Pancreas (tissue), 10 donors: ENCODE measurements around the gene SLC2A1. TPM values are rescaled to one million over a fixed set of nuclear protein-coding genes. Genes with fewer than 3 reads are reported as not detected.

Experiments used
- ATAC-seq, 4 donors: fragments of 200-7000 bp; cut with Tn5 transposase; one replicate each; pipeline versions ENCODE4 v1.8.0 to v1.9.1; 2020; ENCODE audit warnings: mild to moderate bottlenecking in 4 of 4, moderate library complexity in 4 of 4
- DNase-seq, 6 donors: peaks; one replicate each; pipeline ENCODE4 v3.0.0-alpha.2; 2020
- FAIRE-seq: peaks from 2 replicates; lab custom pipeline; 2012; peaks lifted over from hg19 to GRCh38; lab: Jason Lieb, UNC
- H3K27ac ChIP-seq, 4 donors: fragments of 200-600 bp; sonication (generic); 1 replicate in 3 of 4; 2 replicates in 1 of 4; pipeline versions ENCODE4 v1.5.0 to v1.8.0; 2020
- H3K27me3 ChIP-seq, 4 donors: fragments of 200-600 bp; one replicate each; pipeline ENCODE4 v1.8.0; 2021
- H3K36me3 ChIP-seq, 3 donors: fragments of 200-600 bp; sonication (generic) in 1 of 3; one replicate each; pipeline versions ENCODE4 v1.5.0 to v1.8.0; 2020 to 2021
- H3K4me1 ChIP-seq, 3 donors: fragments of 200-600 bp; one replicate each; pipeline ENCODE4 v1.8.0; 2021
- H3K4me3 ChIP-seq, 4 donors: fragments of 200-600 bp; sonication (generic) in 2 of 4; one replicate each; pipeline versions ENCODE4 v1.5.0 to v1.8.0; 2020 to 2021
- H3K9me3 ChIP-seq, 4 donors: fragments of 200-600 bp; one replicate each; pipeline ENCODE4 v1.8.0; 2021
- CTCF ChIP-seq, 4 donors: fragments of 200-600 bp; sonication (generic) in 3 of 4; IDR thresholded peaks; one replicate each; pipeline versions ENCODE4 v1.5.0 to v1.8.0; 2021; ENCODE audit warnings: antibody characterized with exemption in 4 of 4
- WGBS, 2 donors: extraction: QIAGEN DNeasy Blood & Tissue Kit; methylation state at CpG; one replicate each; pipeline ENCODE4 v1.1.7; 2013; 5-methylcytosine and 5-hydroxymethylcytosine counted together
- intact Hi-C, 3 donors: fragments of 100-400 bp; cut with DNase I; formaldehyde crosslinking; loops; one replicate each; pipeline versions ENCODE4 v1.11.1 to v1.14.2; 2022
- polyA plus RNA-seq, 2 donors: library from polyadenylated mRNA; stranded (reverse); fragments of 200-250 nt; gene quantifications; one replicate each; pipeline ENCODE4 v1.2.3, GENCODE V29; 2013
- total RNA-seq, 6 donors: library from RNA; stranded (reverse); fragmentation: NEBNext Ultra II Directional in 4 of 6; extraction: Animal tissue kit (Norgen Biotek cat#: 25700) in 4 of 6; gene quantifications; one replicate each; pipeline versions ENCODE4 v1.2.1 to v1.2.4, GENCODE V29; 2021 to 2023
- donor health status: healthy with polysubstance abuse.
- donor health status: DM: no; HTN: no; CAD: no; lungs with moderate emphysema.
- donor health status: DM: no; HTN: no; CAD: no.
- donor health status: control.
- donor health status: control.
- donor health status: Bipolar disorder and iron deficiency.
- donor health status: DM: yes; HTN: yes; CAD: no.
- donor health status: DM: no; HTN: no; CAD: no.
- donor health status: DM: no; HTN: no; CAD: no.
- donor health status: DM: yes; HTN: yes; CAD: no.

SLC2A1 gene
- total and polyA plus RNA-seq, 8 donors, result 1.6 to 10.9 (median 6.8) TPM

GRCh38 chr1:42933610-42934491, 24.8 kb downstream of the SLC2A1 start:
- H3K27ac ChIP-seq, result no peak overlapping the region
- peaks cover 3 to 10% (median 5%) of the 10 kb centered on the region in 3 donors for H3K4me1 ChIP-seq
- intact Hi-C loops, result loop anchor here in 1 of 3 donors (10.0 kb wide), 1 partner anchor 131 kb away; no protein-coding TSS in a partner anchor
- peaks cover 0 to 3% (median 0%) of the 10 kb centered on the region in 3 donors for H3K36me3 ChIP-seq
- H3K4me3 ChIP-seq, result no peak overlapping the region
- 89 to 91% methylated on average over 9 of the region's 9 CpGs for WGBS, 2 donors
- peak in 1 of 6 donors; percentile 21 for DNase-seq
- no peak for ATAC-seq
- FAIRE-seq, result no peak
- no peaks in the 10 kb centered on the region for H3K9me3 ChIP-seq
- no peaks in the 10 kb centered on the region for H3K27me3 ChIP-seq
- TF ChIP-seq CTCF (IDR thresholded peaks at IDR 0.05), result no peak

DNA sequence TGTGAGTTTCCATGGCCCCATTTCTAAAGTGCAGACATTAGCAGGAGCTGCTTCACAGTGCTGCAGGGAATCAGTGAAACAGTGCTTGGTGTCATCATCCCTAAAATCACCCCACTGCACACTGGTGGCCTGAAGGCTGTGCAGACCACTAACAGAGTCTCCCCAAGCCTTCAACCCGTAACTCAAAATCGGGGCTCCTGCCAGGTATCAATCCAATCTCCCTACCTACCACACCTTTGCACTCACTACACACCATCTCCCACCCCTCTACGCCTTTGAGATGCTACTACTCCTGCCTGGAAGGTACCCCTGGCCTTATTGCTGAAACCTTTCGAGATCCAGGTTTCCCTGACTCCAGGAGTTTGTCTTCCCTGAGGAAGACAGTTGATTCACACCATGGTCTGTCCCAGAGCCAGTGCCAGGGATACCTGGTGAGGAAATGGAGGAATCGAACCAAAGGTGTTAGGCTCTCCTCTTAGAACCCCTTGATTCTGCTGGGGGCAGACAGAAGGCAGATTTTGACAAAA, 25.5 kb downstream of the SLC2A1 start:
- H3K9me3 ChIP-seq, result no peaks in the 10 kb centered on the region
- TF ChIP-seq CTCF (IDR thresholded peaks at IDR 0.05), result no peak
- H3K4me3 ChIP-seq, result no peak overlapping the region
- ATAC-seq (no peak), DNase-seq (no peak), FAIRE-seq (no peak)
- H3K27me3 ChIP-seq, result no peaks in the 10 kb centered on the region
- peaks cover 0 to 2% (median 0%) of the 10 kb centered on the region in 3 donors for H3K4me1 ChIP-seq
- H3K27ac ChIP-seq, result peak overlapping the region in 2 of 4 donors; percentile 71 to 81
- intact Hi-C loops, result loop anchor here in 1 of 3 donors (10.0 kb wide), 1 partner anchor 132 kb away; no protein-coding TSS in a partner anchor
- 89 to 91% methylated on average over 5 of the region's 5 CpGs for WGBS, 2 donors
- H3K36me3 ChIP-seq, result peaks cover 0 to 5% (median 0%) of the 10 kb centered on the region in 3 donors

DNA sequence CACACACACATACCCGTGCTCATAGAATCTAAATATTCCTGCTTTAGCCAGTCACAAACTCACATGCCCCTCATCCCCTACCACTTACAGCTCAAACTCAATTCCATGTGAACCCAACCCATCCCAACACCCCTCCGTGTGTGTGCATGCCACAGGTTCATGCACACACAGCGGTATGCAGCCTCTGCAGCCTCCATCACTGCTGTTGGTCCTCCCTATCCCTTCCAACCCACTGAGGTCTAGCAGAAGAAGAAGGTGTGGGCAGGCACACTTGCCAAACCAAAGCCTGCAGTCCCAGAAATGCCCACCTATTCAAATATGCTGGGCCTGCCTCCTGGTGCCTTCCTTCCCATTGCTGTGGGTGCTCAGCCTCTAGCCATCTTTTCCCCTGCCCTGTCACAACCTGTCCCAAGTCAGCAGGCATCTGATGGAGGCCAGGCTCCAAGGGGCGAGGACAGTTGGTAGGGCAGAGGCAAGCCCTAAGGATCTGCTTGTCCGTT, 26.2 kb downstream of the SLC2A1 start:
- intact Hi-C loops, result loop anchor here in 1 of 3 donors (10.0 kb wide), 1 partner anchor 132 kb away; no protein-coding TSS in a partner anchor
- Histone ChIP-seq H3K36me3 (peaks cover 0 to 9% (median 0%) of the 10 kb centered on the region in 3 donors), H3K27ac (peak overlapping the region in 3 of 4 donors; percentile 45 to 81 (median 71)), H3K9me3 (no peaks in the 10 kb centered on the region), H3K27me3 (no peaks in the 10 kb centered on the region), H3K4me3 (no peak overlapping the region), H3K4me1 (no peaks in the 10 kb centered on the region)
- no peak for TF ChIP-seq CTCF (IDR thresholded peaks at IDR 0.05)
- DNase-seq (peak in 1 of 6 donors; percentile 12), ATAC-seq (no peak), FAIRE-seq (no peak)
- WGBS, 2 donors, result 84 to 88% methylated on average over 5 of the region's 5 CpGs

GRCh38 chr1:42931911-42932422, 26.7 kb downstream of the SLC2A1 start:
- DNase-seq, result peak in 3 of 6 donors; percentile 45 to 52 (median 47)
- Histone ChIP-seq H3K27me3 (no peaks in the 10 kb centered on the region), H3K4me1 (no peaks in the 10 kb centered on the region), H3K4me3 (no peak overlapping the region), H3K36me3 (peaks cover 0 to 9% (median 0%) of the 10 kb centered on the region in 3 donors), H3K27ac (peak overlapping the region; percentile 44 to 81 (median 58)), H3K9me3 (no peaks in the 10 kb centered on the region)
- 51 to 59% methylated on average over 11 of the region's 11 CpGs for WGBS, 2 donors
- no peak for FAIRE-seq
- intact Hi-C loops, result loop anchor here in 1 of 3 donors (10.0 kb wide), 1 partner anchor 133 kb away; no protein-coding TSS in a partner anchor
- peak; percentile 65 to 80 (median 68) for ATAC-seq
- TF ChIP-seq CTCF (IDR thresholded peaks at IDR 0.05), result no peak
